KMS-11 (cell line): ENCODE measurements around the gene PTPN4.

Experiments
- H2AFZ ChIP-seq: fragments of 200-600 bp; sonication (generic); 2 replicates; pipeline ENCODE4 v1.6.1; 2016; ENCODE audit warnings: antibody characterized with exemption, mixed run types, low read depth
- H3K27ac ChIP-seq: fragments of 200-600 bp; sonication (generic); 2 replicates; pipeline ENCODE4 v1.6.1; 2016; ENCODE audit warnings: mild to moderate bottlenecking, mixed run types
- H3K27me3 ChIP-seq: fragments of 200-600 bp; sonication (generic); 2 replicates; pipeline ENCODE4 v1.6.1; 2017; ENCODE audit warnings: mild to moderate bottlenecking, low read depth, mixed run types, moderate library complexity; ENCODE audit not compliant: insufficient read depth
- H3K36me3 ChIP-seq: fragments of 200-600 bp; sonication (generic); 2 replicates; pipeline ENCODE4 v1.6.1; 2017; ENCODE audit warnings: mild to moderate bottlenecking, mixed run types; ENCODE audit not compliant: insufficient read depth
- H3K4me1 ChIP-seq: fragments of 200-600 bp; sonication (generic); 2 replicates; pipeline ENCODE4 v1.6.1; 2016; ENCODE audit warnings: mild to moderate bottlenecking, low read depth, mixed run types; ENCODE audit not compliant: poor library complexity, severe bottlenecking
- H3K4me2 ChIP-seq: fragments of 200-600 bp; sonication (generic); 2 replicates; pipeline ENCODE4 v1.7.0; 2016; ENCODE audit warnings: mild to moderate bottlenecking, mixed run types
- H3K4me3 ChIP-seq: fragments of 200-600 bp; sonication (generic); IDR thresholded peaks from 2 replicates; pipeline ENCODE4 v1.6.1; 2017; ENCODE audit warnings: low read depth, low read length, mixed read lengths; ENCODE audit not compliant: insufficient read depth
- H3K79me2 ChIP-seq: fragments of 200-600 bp; sonication (generic); 2 replicates; pipeline ENCODE4 v1.6.1; 2016; ENCODE audit warnings: low read depth, mixed run types; ENCODE audit not compliant: insufficient read depth
- H3K9ac ChIP-seq: fragments of 200-600 bp; sonication (generic); 2 replicates; pipeline ENCODE4 v1.6.1; 2016; ENCODE audit warnings: mild to moderate bottlenecking, mixed run types
- H4K20me1 ChIP-seq: fragments of 200-600 bp; sonication (generic); 2 replicates; pipeline ENCODE4 v1.6.1; 2016; ENCODE audit warnings: mild to moderate bottlenecking, mixed run types; ENCODE audit not compliant: insufficient read depth
- TF ChIP-seq, protein P1 (sequence below): fragments of 200-600 bp; sonication (generic); conservative IDR thresholded peaks from 2 replicates; pipeline ENCODE4 v1.6.1; 2017; ENCODE audit warnings: low read depth, mild to moderate bottlenecking, antibody characterized with exemption, low read length, moderate library complexity, mixed read lengths

PTPN4 gene

DNA sequence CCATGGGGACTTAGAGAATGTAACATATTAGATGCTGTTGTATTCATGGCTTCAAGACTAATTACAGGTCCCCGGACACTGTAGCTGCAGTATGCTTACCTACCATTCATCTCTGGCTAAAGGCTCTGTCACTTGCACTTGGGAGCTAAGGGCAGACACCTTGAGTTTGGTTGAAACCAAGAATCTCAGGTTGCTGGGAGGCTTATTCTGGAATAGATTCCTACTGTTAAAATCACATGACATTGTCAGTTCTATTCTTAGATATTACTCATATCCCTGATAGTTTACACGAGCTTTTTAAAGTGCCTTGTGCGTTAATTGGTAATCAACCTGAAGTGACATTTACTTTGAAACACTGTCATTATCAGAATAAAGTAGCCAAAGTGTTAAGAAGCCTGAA, 180.2 kb downstream of the PTPN4 start:
- Histone ChIP-seq H3K4me3 (no peak overlapping the region), H4K20me1 (no peaks in the 10 kb centered on the region), H3K9ac (no peak overlapping the region), H3K27me3 (no peaks in the 10 kb centered on the region), H2AFZ (no peak overlapping the region), H3K27ac (no peak overlapping the region), H3K4me1 (peaks cover 7% of the 10 kb centered on the region), H3K4me2 (no peak overlapping the region), H3K36me3 (no peaks in the 10 kb centered on the region), H3K79me2 (no peaks in the 10 kb centered on the region)
- TF ChIP-seq, protein P1, sequence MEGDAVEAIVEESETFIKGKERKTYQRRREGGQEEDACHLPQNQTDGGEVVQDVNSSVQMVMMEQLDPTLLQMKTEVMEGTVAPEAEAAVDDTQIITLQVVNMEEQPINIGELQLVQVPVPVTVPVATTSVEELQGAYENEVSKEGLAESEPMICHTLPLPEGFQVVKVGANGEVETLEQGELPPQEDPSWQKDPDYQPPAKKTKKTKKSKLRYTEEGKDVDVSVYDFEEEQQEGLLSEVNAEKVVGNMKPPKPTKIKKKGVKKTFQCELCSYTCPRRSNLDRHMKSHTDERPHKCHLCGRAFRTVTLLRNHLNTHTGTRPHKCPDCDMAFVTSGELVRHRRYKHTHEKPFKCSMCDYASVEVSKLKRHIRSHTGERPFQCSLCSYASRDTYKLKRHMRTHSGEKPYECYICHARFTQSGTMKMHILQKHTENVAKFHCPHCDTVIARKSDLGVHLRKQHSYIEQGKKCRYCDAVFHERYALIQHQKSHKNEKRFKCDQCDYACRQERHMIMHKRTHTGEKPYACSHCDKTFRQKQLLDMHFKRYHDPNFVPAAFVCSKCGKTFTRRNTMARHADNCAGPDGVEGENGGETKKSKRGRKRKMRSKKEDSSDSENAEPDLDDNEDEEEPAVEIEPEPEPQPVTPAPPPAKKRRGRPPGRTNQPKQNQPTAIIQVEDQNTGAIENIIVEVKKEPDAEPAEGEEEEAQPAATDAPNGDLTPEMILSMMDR, result no peak

DNA sequence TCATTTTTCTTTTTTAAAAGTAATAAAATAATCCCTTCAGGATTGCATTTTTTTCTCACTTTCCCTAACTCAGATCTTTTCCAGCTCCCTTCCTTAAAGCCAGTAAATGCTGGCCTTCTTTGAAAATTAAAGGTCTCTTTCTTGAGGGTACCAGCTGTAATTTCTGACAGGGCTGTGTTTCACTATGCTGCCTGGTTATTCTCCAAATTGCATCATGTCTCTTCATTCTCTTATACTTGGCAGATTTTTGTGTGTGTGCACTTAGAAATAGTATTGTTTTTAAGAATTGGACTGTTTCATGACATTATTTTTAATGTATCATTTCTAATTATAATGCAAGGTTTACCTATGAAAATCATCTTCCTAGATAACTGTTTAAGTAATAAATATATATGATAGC, 181.1 kb downstream of the PTPN4 start:
- no peak overlapping the region for H3K4me2 ChIP-seq
- H3K36me3 ChIP-seq, result no peaks in the 10 kb centered on the region
- H3K79me2 ChIP-seq, result no peaks in the 10 kb centered on the region
- H3K27ac ChIP-seq, result no peak overlapping the region
- H3K4me1 ChIP-seq, result peaks cover 7% of the 10 kb centered on the region
- H2AFZ ChIP-seq, result no peak overlapping the region
- H4K20me1 ChIP-seq, result no peaks in the 10 kb centered on the region
- H3K9ac ChIP-seq, result no peak overlapping the region
- TF ChIP-seq, protein P1, result no peak
- no peaks in the 10 kb centered on the region for H3K27me3 ChIP-seq
- no peak overlapping the region for H3K4me3 ChIP-seq

DNA sequence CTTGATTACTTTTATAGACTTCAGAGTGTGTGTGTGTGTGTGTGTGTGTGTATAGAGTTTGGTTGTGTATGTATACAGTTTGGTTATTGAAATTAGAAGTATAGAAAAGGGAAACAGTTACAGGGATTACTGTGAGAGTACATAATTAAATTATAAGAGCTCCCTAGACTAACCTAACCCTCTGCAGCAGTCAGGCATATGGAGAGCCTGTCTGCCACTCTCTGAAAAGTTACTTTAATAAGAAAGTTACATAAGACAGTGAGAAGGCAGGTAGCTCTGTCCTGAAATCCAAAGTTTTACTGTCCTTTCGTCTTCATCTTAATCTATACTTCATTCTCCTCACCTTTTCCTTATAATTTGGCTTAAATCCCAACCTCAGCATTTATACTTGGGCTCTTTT, 181.7 kb downstream of the PTPN4 start:
- no peaks in the 10 kb centered on the region for H3K27me3 ChIP-seq
- no peak overlapping the region for H3K27ac ChIP-seq
- peaks cover 7% of the 10 kb centered on the region for H3K4me1 ChIP-seq
- no peak overlapping the region for H2AFZ ChIP-seq
- H4K20me1 ChIP-seq, result no peaks in the 10 kb centered on the region
- H3K79me2 ChIP-seq, result no peaks in the 10 kb centered on the region
- H3K9ac ChIP-seq, result no peak overlapping the region
- H3K4me2 ChIP-seq, result no peak overlapping the region
- TF ChIP-seq, protein P1, result no peak
- no peak overlapping the region for H3K4me3 ChIP-seq
- H3K36me3 ChIP-seq, result no peaks in the 10 kb centered on the region

DNA sequence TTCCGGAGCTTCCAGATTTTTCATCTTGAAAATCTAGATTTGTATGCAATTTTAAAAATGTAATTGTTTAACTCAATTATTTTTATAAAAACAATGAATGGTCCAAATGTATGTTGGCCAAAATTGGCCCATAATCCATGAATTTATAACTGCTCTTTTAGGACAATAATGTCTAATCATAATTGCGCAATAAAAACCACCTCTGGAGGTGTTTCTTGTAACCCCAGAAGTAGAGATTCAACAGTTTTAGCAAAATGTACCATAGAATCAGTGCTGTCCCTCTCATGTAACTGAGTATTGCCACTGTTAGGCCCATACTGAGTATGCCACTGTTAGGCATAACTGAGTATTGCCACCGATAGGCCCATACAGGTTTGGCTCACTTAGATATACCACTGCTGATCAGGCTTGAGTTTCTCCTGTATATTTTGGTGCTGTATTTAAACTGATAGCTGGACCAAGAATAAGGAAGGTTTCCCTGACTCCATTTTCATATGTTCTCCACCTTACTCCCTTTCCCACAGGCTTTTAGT, 182.3 kb downstream of the PTPN4 start:
- Histone ChIP-seq H3K4me2 (no peak overlapping the region), H3K79me2 (no peaks in the 10 kb centered on the region), H4K20me1 (no peaks in the 10 kb centered on the region), H3K4me1 (peaks cover 7% of the 10 kb centered on the region), H3K4me3 (no peak overlapping the region), H3K27me3 (no peaks in the 10 kb centered on the region), H2AFZ (no peak overlapping the region), H3K9ac (no peak overlapping the region), H3K36me3 (no peaks in the 10 kb centered on the region), H3K27ac (no peak overlapping the region)
- TF ChIP-seq, protein P1, result no peak
